ENCODE data around the gene MBTPS1.

The MBTPS1 gene

GRCh38 chr16:84098939-84099338, 17.8 kb downstream of the MBTPS1 start:
- no peak for DNase-seq (ENCODE audit: low spot score)

GRCh38 chr16:84096447-84097005, 20.2 kb downstream of the MBTPS1 start:
- DNase-seq (ENCODE audit: low spot score) = no peak

DNA sequence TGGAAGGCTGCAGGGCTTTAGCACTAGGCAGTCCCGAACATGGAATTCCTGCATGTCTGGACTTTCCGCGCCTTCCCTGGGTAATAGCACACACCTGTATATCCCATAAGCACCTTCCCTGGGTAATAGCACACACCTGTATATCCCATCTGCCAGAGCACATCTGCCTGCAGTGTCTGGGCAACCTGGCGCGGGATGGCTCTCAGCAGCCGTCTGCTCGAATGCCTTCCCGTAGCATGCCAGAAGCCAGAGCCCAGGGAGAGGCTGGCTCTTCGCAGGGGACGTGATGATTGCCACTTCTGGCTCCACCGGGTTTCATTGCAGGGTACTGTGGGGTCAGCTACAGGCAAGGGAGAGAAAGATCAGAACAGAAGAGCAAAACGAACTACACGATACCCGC, 21.3 kb downstream of the MBTPS1 start:
- DNase-seq (ENCODE audit: low spot score) = no peak

- DNase-seq (ENCODE audit: low spot score) = no peak
Observed at GRCh38 chr16:84093879-84094270, 22.9 kb downstream of the MBTPS1 start.

- DNase-seq (ENCODE audit: low spot score) = no peak
Observed at GRCh38 chr16:84093120-84093878, 23.4 kb downstream of the MBTPS1 start.

- no peak for DNase-seq (ENCODE audit: low spot score)
Observed at GRCh38 chr16:84091460-84091859, 25.3 kb downstream of the MBTPS1 start.

DNA sequence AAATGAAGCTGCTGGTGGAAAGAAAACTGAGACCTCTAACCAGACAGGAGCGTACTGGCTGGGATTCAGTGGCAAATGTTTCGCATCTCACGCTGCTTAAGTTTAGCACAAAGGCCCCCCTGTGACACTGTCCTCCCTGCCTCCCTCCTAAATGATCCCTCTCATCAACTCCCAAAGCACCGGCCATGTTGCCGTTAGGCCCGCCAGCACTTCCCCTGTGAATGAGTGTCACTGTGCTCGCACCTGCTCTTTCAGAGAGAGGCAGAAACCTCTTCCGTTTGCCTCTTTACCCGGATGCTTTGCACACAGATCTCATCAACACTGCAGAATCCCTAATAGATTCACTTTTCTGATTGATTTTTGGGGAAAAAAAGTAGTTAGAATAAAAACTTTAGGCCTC, 26.5 kb downstream of the MBTPS1 start:
- DNase-seq (ENCODE audit: low spot score) = no peak

- DNase-seq (ENCODE audit: low spot score) = peak; percentile 67
Observed at GRCh38 chr16:84088695-84089395, 27.9 kb downstream of the MBTPS1 start.

GRCh38 chr16:84087466-84088151, 29.1 kb downstream of the MBTPS1 start:
- DNase-seq (ENCODE audit: low spot score) = no peak

GRCh38 chr16:84087001-84087400, 29.7 kb downstream of the MBTPS1 start:
- no peak for DNase-seq (ENCODE audit: low spot score)

GRCh38 chr16:84086341-84086740, 30.4 kb downstream of the MBTPS1 start:
- DNase-seq (ENCODE audit: low spot score) = no peak

DNA sequence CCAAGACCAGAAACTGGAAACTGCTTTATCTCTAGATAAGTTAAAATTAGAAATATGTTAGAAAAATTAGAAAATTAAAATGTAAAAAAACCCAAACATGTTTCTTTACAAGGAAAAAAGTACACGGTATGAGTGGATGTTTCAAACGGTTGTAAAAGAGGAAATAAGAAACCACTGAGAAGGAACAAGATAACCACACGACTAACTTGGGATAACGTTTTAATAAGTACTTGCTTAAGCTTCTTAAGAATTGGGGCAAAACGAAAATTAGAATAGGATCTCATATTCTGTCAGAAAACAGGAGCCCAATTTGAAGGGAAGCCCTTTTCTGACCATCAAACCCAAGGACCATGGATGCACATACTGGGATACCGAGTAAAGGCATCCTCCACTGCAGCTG, 31.0 kb downstream of the MBTPS1 start:
- DNase-seq (ENCODE audit: low spot score) = peak; percentile 57

GRCh38 chr16:84085271-84085667, 31.5 kb downstream of the MBTPS1 start:
- no peak for DNase-seq (ENCODE audit: low spot score)

- DNase-seq (ENCODE audit: low spot score) = peak; percentile 84
Observed at GRCh38 chr16:84084570-84085270, 32.0 kb downstream of the MBTPS1 start.

DNA sequence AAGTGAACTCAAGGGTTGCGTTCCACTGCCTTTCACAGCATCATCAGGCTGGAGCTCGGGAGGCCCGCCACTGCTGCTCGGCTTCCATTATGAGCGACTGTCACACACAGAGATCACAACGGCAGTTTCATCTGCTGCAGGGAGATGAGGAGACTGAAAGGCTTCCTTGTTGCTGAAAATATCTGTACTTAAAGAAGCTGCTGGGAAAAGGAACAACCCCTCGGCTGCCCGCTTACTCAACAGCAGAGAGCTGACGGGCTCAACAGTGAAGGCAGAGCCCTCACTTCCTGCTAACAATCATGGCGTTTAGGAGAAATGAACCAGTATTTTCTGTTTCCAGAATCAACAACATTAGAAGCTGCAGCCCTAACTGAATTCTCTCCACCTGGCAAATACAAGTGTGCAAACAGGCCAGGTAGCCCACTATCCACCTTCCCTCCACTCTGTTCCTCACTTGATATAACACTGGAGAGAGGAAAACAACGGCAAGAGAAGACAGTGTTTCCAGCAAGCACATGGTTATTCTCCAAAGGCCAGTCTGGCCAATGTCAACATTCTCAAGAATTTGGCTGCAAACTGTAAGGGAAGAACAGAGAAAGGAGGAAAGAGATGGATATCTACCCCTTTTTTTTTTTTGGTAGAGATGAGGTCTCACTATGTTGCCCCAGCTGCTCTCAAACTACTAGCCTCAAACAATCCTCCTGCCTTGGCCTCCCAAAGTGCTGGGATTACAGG, 33.7 kb downstream of the MBTPS1 start:
- DNase-seq (ENCODE audit: low spot score) = no peak

DNA sequence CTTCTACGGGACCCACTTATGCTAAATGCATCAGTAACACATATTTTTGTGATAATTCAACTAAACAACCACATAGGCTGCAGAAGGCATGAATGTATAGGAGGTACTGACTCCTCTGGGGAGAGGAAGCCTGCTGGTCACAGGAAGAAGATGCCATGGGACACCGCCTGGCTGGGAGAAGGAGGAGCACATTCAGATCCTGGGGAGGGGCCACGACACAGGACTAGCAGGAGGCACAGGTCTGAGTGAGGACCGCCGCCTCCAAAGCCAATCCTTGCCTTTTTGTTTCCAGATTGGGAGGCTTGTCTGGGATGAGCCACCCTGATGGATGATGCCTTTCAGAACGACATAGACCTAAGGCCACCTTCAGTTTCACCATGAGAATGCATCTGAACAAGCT, 34.6 kb downstream of the MBTPS1 start:
- no peak for DNase-seq (ENCODE audit: low spot score)

DNA sequence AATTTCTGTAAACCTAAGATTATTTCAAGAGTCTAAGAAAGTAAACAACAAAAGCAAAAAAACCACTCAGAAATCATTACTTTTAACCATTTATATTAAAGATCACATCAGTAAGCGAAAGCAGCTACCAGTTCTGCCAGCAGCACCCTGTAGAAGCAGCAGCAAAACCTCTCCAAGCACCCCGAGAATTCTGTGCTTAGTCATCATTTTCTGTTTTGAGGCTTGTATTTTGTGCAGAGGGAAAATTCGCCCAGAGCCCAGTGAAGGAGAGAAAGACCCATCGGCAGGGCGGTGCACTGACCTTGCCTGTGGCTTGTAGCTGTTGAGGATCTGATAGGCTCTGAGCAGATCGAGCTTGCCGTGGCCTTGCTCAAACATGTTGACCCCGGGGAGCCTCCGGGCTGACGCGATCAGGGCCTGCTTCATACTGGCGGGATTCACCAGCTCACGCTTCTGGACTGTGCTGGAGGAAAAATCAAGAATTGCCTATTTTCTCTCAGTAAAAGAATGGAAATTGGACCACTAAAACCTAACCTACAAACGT, 35.2 kb downstream of the MBTPS1 start:
- DNase-seq (ENCODE audit: low spot score) = no peak

- DNase-seq (ENCODE audit: low spot score) = no peak
Observed at GRCh38 chr16:84080813-84081212, 35.9 kb downstream of the MBTPS1 start.

DNA sequence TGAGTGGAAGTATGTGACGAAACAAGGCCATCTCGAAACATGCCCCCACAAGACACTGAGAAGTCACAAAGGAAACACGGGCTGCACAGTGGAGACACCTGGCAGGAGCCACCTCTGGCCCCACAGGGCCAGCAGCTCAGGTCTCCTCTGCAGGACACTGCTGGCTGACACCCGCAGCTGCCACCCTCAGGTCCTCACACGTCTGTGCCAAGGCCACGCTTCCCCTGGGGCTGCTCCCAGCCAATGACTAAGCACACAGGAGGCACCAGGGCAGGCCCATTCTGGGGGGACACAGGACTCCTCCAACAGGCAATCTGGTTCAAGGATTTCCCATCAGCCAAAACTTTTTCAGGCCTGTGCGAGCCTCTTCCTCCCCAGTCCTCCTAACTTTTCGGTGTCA, 36.4 kb downstream of the MBTPS1 start:
- no peak for DNase-seq (ENCODE audit: low spot score)

DNA sequence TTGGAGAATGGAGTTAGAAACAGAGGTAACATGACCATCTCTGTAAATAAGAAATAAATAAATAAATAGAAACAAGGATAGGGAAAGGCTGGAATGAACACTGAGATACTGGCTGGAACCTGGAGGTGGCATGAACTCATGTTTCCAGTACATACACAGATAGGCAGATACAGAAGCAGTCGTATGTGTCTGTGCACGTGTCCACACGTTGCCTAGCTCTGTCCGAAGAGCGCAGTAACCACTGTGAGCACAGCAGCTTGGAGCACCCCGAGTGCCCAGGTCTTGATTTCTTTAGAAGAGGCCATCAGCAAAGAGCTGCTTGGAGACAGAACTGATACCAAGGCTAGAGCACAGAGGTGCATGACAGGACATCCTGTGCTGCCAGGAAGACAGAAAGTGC, 37.1 kb downstream of the MBTPS1 start:
- no peak for DNase-seq (ENCODE audit: low spot score)

DNA sequence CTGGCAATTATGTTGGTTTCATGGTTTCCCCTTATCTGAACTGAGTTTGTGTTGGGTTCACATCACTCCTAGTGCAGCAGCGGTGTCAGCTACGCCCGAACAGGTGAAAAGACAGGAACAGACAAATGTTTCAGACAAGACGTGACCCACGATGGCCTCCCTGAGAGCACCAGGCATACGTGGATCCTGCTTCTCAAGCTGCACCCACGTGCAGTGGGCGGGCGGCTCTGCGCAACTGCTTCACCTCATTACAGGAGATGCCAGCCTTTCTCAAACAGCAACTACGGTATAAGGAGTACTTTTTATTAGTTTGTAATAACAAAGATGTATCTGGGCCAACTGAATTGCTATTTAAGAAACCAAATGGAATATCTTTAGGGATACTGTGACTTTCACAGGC, 41.4 kb downstream of the MBTPS1 start:
- no peak for DNase-seq (ENCODE audit: low spot score)
